K562 (cell line): ENCODE measurements around the gene ACOT7. TPM values are rescaled to one million over a fixed set of nuclear protein-coding genes. Genes with fewer than 3 reads are reported as not detected.

Experiments
- ARID1B ChIP-seq: fragments of 450-650 bp; IDR thresholded peaks from 2 replicates; pipeline ENCODE4 v1.6.1; 2016; ENCODE audit warnings: antibody characterized with exemption, mild to moderate bottlenecking, inconsistent platforms
- BHLHE40 ChIP-seq: IDR thresholded peaks from 2 replicates; pipeline ENCODE4 v1.6.1; 2011; ENCODE audit warnings: low read length, improper control_type of control experiment
- CBFA2T2 ChIP-seq: fragments of 450-650 bp; conservative IDR thresholded peaks from 2 replicates; pipeline ENCODE4 v1.6.1; 2017; ENCODE audit warnings: mild to moderate bottlenecking
- CBX5 ChIP-seq: IDR thresholded peaks from 2 replicates; pipeline ENCODE4 v1.6.1; 2014; ENCODE audit warnings: low read depth, borderline replicate concordance
- CCNT2 ChIP-seq: IDR thresholded peaks from 2 replicates; pipeline ENCODE4 v1.6.1; 2011; ENCODE audit warnings: borderline replicate concordance, low read depth, mild to moderate bottlenecking, moderate library complexity, mixed read lengths, low read length; ENCODE audit not compliant: insufficient read length; ENCODE audit errors: extremely low read depth
- EP300 ChIP-seq: IDR thresholded peaks from 2 replicates; pipeline ENCODE4 v1.6.1; 2012; ENCODE audit warnings: low read length, improper control_type of control experiment
- HDAC1 ChIP-seq, 2 experiments: fragments of 450-650 bp; IDR thresholded peaks; 2 replicates each; pipeline ENCODE4 v1.6.1; 2016 to 2017; ENCODE audit warnings: inconsistent platforms in 1 of 2, mild to moderate bottlenecking in 1 of 2, moderate library complexity in 1 of 2
- HMGN3 ChIP-seq: IDR thresholded peaks from 2 replicates; pipeline ENCODE4 v1.6.1; 2011; ENCODE audit warnings: borderline replicate concordance, low read depth, mild to moderate bottlenecking, mixed read lengths, low read length; ENCODE audit not compliant: insufficient read length; ENCODE audit errors: extremely low read depth
- HNRNPL ChIP-seq: fragments of 200-400 bp; formaldehyde crosslinking; IDR thresholded peaks from 2 replicates; pipeline ENCODE4 v1.6.1; 2017; ENCODE audit warnings: low read depth, mild to moderate bottlenecking, low read length
- MTA2 ChIP-seq: fragments of 450-650 bp; IDR thresholded peaks from 2 replicates; pipeline ENCODE4 v1.6.1; 2016; ENCODE audit warnings: low read depth
- MYNN ChIP-seq, 2 experiments: sonication (generic); formaldehyde crosslinking in 1 of 2; IDR thresholded peaks; 2 replicates each; pipeline versions ENCODE4 v1.5.0 to v1.6.1; 2016 to 2020; ENCODE audit warnings: antibody characterized with exemption in 1 of 2, missing genetic modification reagents in 1 of 2
- NFIC ChIP-seq: fragments of 450-650 bp; IDR thresholded peaks from 2 replicates; pipeline ENCODE4 v1.6.1; 2017; ENCODE audit warnings: mild to moderate bottlenecking, inconsistent platforms
- NONO ChIP-seq, 2 experiments: fragments of 200-400 bp in 1 of 2; fragments of 450-650 bp in 1 of 2; formaldehyde crosslinking in 1 of 2; IDR thresholded peaks; 2 replicates each; pipeline ENCODE4 v1.6.1; 2017; ENCODE audit warnings: low read depth in 2 of 2, mild to moderate bottlenecking in 2 of 2, moderate library complexity in 2 of 2, low read length in 1 of 2
- RBBP5 ChIP-seq: fragments of 200-600 bp; sonication (generic); IDR thresholded peaks from 2 replicates; pipeline ENCODE4 v1.6.1; 2012; ENCODE audit warnings: borderline replicate concordance, mild to moderate bottlenecking, low read length, control low read depth, inconsistent platforms; ENCODE audit not compliant: insufficient read depth, poor library complexity, severe bottlenecking
- SAP30 ChIP-seq: fragments of 200-600 bp; sonication (generic); IDR thresholded peaks from 2 replicates; pipeline ENCODE4 v1.6.1; 2012; ENCODE audit warnings: borderline replicate concordance, low read depth, mild to moderate bottlenecking, moderate library complexity, low read length, control low read depth, inconsistent platforms; ENCODE audit not compliant: insufficient read depth, poor library complexity, severe bottlenecking
- SREBF2 ChIP-seq: sonication (generic); formaldehyde crosslinking; IDR thresholded peaks from 2 replicates; pipeline ENCODE4 v1.4.0; 2020; ENCODE audit warnings: mild to moderate bottlenecking, missing genetic modification reagents
- TCF3 ChIP-seq: sonication (generic); formaldehyde crosslinking; IDR thresholded peaks from 2 replicates; pipeline ENCODE4 v1.4.0; 2020; ENCODE audit warnings: mild to moderate bottlenecking, missing genetic modification reagents
- ZBED1 ChIP-seq: IDR thresholded peaks from 2 replicates; pipeline ENCODE4 v1.6.1; 2014
- ZFX ChIP-seq: sonication (generic); formaldehyde crosslinking; IDR thresholded peaks from 2 replicates; pipeline ENCODE4 v1.8.0; 2022; ENCODE audit warnings: mild to moderate bottlenecking, missing genetic modification reagents, moderate library complexity
- polyA plus RNA-seq, 8 experiments: library from polyadenylated mRNA; depleted of rRNA in 4 of 8; stranded (reverse) in 5 of 8; unstranded in 3 of 8; fragments of >200 nt; fragmentation: Nextera tagmentation in 2 of 8; fragmentation: Illumina TruSeq in 1 of 8; extraction: Ambion mirVana in 2 of 8; extraction: Trizol in 1 of 8; gene quantifications; 2 replicates each; pipeline versions ENCODE4 v1.2.1 to v1.2.3, GENCODE V29; 2011 to 2014; ENCODE audit warnings: inconsistent platforms in 1 of 8, missing spikeins in 1 of 8
- total RNA-seq, 7 experiments: library from RNA; depleted of rRNA in 6 of 7; stranded (reverse); fragments of >200 nt in 6 of 7; fragmentation: Illumina TruSeq in 2 of 7; extraction: Trizol in 2 of 7; gene quantifications; 2 replicates each; pipeline versions ENCODE4 v1.2.1 to v1.2.3, GENCODE V29; 2011 to 2021; ENCODE audit warnings: low replicate concordance in 1 of 7
- TF ChIP-seq, protein P1 (sequence below): fragments of 450-650 bp; IDR thresholded peaks from 2 replicates; pipeline ENCODE4 v1.6.1; 2017; ENCODE audit warnings: mild to moderate bottlenecking, moderate library complexity
- TF ChIP-seq, protein P2 (sequence below): fragments of 250-450 bp; sonication (Bioruptor Pico); IDR thresholded peaks from 2 replicates; pipeline ENCODE4 v1.5.0; 2020; ENCODE audit warnings: mild to moderate bottlenecking
- TF ChIP-seq, protein P3 (sequence below): sonication (generic); formaldehyde crosslinking; IDR thresholded peaks from 2 replicates; pipeline ENCODE4 v1.9.0; 2022; ENCODE audit warnings: mild to moderate bottlenecking, missing genetic modification reagents

ACOT7 gene
- total and polyA plus RNA-seq, 9 of the 15 experiments (the other 6 are each of a cell fraction or from before 2014, with no cell fraction given) = 7.0 to 92.6 (median 37.2) TPM

GRCh38 chr1:6426277-6426971 is 32.9 kb upstream of the ACOT7 start (continued):
- TF ChIP-seq, protein P1, sequence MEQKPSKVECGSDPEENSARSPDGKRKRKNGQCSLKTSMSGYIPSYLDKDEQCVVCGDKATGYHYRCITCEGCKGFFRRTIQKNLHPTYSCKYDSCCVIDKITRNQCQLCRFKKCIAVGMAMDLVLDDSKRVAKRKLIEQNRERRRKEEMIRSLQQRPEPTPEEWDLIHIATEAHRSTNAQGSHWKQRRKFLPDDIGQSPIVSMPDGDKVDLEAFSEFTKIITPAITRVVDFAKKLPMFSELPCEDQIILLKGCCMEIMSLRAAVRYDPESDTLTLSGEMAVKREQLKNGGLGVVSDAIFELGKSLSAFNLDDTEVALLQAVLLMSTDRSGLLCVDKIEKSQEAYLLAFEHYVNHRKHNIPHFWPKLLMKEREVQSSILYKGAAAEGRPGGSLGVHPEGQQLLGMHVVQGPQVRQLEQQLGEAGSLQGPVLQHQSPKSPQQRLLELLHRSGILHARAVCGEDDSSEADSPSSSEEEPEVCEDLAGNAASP = no peak
- TF ChIP-seq CCNT2 (peak; percentile 65), HMGN3 (peak; percentile 46), NONO (IDR thresholded peaks at IDR 0.05; ENCODE audit: low read depth in 2 of 2, low read length in 1 of 2) (0 out of 4 replicates have a peak, but pooled peaks of 1 of the 2 experiments have one; percentile 26), HDAC1 (IDR thresholded peaks at IDR 0.05) (0 out of 4 replicates have a peak, but pooled peaks of 1 of the 2 experiments have one; percentile 8), EP300 (peak; percentile 34; the same call in 1 of the 2 replicates), CBFA2T2 (peak; percentile 92), NFIC (peak; percentile 65), MYNN (IDR thresholded peaks at IDR 0.05) (peak; percentile 80; the same call in 1 of the 2 replicates), MYNN (CRISPR knock-in tag; IDR thresholded peaks at IDR 0.05) (no peak), HNRNPL (0 out of 2 replicates have a peak, but pooled peaks have one; percentile 44), SAP30 (no peak), BHLHE40 (peak; percentile 73), ARID1B (peak; percentile 77), SREBF2 (no peak), MTA2 (peak; percentile 73), CBX5 (no peak), ZFX (peak; percentile 89), RBBP5 (peak; percentile 12), TCF3 (CRISPR knock-in tag) (peak; percentile 88), ZBED1 (no peak)
- TF ChIP-seq, protein P2, sequence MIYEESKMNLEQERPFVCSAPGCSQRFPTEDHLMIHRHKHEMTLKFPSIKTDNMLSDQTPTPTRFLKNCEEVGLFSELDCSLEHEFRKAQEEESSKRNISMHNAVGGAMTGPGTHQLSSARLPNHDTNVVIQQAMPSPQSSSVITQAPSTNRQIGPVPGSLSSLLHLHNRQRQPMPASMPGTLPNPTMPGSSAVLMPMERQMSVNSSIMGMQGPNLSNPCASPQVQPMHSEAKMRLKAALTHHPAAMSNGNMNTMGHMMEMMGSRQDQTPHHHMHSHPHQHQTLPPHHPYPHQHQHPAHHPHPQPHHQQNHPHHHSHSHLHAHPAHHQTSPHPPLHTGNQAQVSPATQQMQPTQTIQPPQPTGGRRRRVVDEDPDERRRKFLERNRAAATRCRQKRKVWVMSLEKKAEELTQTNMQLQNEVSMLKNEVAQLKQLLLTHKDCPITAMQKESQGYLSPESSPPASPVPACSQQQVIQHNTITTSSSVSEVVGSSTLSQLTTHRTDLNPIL (CRISPR knock-in tag) = no peak
- TF ChIP-seq, protein P3, sequence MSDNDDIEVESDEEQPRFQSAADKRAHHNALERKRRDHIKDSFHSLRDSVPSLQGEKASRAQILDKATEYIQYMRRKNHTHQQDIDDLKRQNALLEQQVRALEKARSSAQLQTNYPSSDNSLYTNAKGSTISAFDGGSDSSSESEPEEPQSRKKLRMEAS (CRISPR knock-in tag) = peak; percentile 70
- TF ChIP-seq, all 486 proteins: peak for 42
